ENCODE results near the gene DDX10. TPM values are rescaled to one million over a fixed set of nuclear protein-coding genes. Genes with fewer than 3 reads are reported as not detected.

Gene DDX10
- total RNA-seq, 1 donor from 2014 or later = 34.7 TPM

DNA sequence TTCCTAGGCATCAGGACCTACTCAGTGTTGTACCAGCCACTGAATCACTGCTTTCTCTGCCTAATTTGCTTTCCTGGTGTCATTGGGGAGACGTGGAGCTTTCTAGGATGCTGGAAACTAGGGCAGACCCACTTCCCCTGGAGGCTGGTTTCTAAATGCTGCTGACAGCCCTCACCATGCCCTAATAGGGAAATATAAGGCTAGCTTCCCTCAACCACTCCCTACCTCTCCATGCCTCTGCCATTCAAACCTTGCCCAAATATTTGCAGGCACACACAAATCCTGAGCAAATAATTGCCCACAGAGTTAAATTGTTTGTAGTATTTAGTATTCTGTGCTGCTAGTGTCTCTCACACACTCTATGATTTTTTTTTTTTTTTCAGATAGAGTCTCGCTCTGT lies 310.2 kb downstream of the DDX10 start:
- no peaks in the 10 kb centered on the region for H3K9me3 Mint-ChIP-seq
- TF ChIP-seq, protein P1, sequence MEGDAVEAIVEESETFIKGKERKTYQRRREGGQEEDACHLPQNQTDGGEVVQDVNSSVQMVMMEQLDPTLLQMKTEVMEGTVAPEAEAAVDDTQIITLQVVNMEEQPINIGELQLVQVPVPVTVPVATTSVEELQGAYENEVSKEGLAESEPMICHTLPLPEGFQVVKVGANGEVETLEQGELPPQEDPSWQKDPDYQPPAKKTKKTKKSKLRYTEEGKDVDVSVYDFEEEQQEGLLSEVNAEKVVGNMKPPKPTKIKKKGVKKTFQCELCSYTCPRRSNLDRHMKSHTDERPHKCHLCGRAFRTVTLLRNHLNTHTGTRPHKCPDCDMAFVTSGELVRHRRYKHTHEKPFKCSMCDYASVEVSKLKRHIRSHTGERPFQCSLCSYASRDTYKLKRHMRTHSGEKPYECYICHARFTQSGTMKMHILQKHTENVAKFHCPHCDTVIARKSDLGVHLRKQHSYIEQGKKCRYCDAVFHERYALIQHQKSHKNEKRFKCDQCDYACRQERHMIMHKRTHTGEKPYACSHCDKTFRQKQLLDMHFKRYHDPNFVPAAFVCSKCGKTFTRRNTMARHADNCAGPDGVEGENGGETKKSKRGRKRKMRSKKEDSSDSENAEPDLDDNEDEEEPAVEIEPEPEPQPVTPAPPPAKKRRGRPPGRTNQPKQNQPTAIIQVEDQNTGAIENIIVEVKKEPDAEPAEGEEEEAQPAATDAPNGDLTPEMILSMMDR (conservative IDR thresholded peaks at IDR 0.05) = no peak
- H3K4me1 Mint-ChIP-seq (ENCODE audit: unreplicated experiment) = no peaks in the 10 kb centered on the region
- H3K36me3 Mint-ChIP-seq = no peaks in the 10 kb centered on the region
- H3K4me3 Mint-ChIP-seq = no peak overlapping the region
- H3K27ac Mint-ChIP-seq = no peak overlapping the region
- DNase-seq (ENCODE audit: extremely low spot score, unreplicated experiment) = no peak
- peaks cover 12% of the 10 kb centered on the region for H3K27me3 Mint-ChIP-seq

DNA sequence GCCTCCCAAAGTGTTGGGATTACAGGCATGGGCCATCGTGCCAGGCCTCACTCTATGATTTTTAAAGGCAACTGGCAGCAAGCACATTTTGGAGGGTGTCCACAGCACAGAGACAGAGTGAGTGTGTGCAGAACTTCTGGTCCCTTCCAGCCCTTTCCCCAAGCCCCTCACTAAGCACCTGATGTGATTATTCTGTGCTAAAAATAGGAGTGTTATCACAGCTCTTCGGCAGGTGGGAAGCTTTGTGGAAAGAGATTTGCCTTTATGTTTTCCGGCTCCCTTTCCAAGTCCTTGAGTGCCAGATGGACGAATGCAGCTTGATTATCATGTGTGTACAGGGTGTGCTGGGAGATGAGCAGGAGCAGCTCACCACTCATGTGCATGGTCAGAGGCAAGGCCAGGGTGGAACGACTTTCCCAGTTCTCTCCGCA lies 310.8 kb downstream of the DDX10 start:
- no peak overlapping the region for H3K4me3 Mint-ChIP-seq
- H3K27ac Mint-ChIP-seq = no peak overlapping the region
- no peaks in the 10 kb centered on the region for H3K4me1 Mint-ChIP-seq (ENCODE audit: unreplicated experiment)
- H3K27me3 Mint-ChIP-seq = peaks cover 12% of the 10 kb centered on the region
- TF ChIP-seq, protein P1 (conservative IDR thresholded peaks at IDR 0.05) = no peak
- no peaks in the 10 kb centered on the region for H3K36me3 Mint-ChIP-seq
- DNase-seq (ENCODE audit: extremely low spot score, unreplicated experiment) = no peak
- no peaks in the 10 kb centered on the region for H3K9me3 Mint-ChIP-seq

DNA sequence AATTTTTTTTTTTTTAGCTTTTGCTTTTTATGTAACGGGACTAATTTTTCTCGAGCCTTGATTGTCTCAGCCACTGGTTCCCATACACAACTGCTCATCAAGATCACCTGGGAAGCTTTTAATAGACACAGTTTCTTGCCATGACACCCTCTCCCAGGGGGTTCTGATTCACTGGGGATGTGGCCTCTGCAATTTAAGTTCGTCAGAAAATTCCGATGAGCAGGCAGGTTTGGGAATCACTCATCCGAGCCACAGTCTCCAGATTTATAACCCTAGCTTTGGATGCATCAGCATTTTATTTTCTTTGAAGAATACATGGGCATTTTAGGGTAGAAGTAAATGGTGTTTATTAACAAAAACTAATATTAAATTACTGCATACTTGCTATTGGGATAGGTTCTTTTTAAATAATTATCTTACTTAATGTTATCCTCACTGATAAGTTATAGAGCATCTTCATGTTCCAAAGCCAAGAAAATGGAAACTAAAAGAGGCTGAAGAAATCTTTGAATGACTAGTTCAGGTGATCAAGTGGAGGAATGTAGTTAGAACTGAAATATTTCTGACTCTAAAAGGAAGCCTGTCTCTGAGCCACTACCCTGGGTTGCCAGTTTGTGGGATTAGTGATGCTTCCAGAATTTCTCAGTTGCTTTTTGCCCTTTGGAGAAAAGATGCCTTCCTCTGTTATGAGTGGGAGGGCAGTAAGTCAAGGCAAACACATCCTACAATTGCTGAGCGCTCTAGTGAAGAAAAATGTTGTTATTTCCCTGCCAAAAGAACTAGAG lies 319.0 kb downstream of the DDX10 start:
- Mint-ChIP-seq H3K27me3 (no peaks in the 10 kb centered on the region), H3K27ac (no peak overlapping the region), H3K4me1 (ENCODE audit: unreplicated experiment) (no peaks in the 10 kb centered on the region), H3K9me3 (no peaks in the 10 kb centered on the region), H3K4me3 (no peak overlapping the region), H3K36me3 (no peaks in the 10 kb centered on the region)
- TF ChIP-seq, protein P1 (conservative IDR thresholded peaks at IDR 0.05) = no peak
- DNase-seq (ENCODE audit: extremely low spot score, unreplicated experiment) = no peak

DNA sequence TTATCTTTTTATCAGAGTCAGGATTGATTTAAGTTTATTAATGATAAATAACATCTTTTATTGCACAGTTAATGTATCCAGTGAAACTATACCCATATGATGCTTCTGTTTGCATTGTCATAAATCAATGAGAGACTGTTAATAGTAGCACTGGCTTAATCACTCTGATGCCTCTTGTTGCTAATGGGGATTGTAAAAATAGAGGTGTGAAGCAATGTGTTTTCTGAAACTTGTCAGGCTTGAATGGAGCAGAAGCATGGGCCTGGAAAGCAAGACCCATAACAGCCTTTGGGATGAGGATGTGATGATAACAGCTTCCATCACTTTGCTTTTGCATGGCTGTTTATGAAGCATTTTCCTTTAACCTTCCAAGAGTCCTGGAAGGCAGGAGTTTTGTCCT lies 319.7 kb downstream of the DDX10 start:
- DNase-seq (ENCODE audit: extremely low spot score, unreplicated experiment) = no peak
- TF ChIP-seq, protein P1 (conservative IDR thresholded peaks at IDR 0.05) = no peak
- no peaks in the 10 kb centered on the region for H3K4me1 Mint-ChIP-seq (ENCODE audit: unreplicated experiment)
- no peak overlapping the region for H3K4me3 Mint-ChIP-seq
- H3K27me3 Mint-ChIP-seq = no peaks in the 10 kb centered on the region
- no peaks in the 10 kb centered on the region for H3K36me3 Mint-ChIP-seq
- no peak overlapping the region for H3K27ac Mint-ChIP-seq
- H3K9me3 Mint-ChIP-seq = peaks cover under 1% of the 10 kb centered on the region

DNA sequence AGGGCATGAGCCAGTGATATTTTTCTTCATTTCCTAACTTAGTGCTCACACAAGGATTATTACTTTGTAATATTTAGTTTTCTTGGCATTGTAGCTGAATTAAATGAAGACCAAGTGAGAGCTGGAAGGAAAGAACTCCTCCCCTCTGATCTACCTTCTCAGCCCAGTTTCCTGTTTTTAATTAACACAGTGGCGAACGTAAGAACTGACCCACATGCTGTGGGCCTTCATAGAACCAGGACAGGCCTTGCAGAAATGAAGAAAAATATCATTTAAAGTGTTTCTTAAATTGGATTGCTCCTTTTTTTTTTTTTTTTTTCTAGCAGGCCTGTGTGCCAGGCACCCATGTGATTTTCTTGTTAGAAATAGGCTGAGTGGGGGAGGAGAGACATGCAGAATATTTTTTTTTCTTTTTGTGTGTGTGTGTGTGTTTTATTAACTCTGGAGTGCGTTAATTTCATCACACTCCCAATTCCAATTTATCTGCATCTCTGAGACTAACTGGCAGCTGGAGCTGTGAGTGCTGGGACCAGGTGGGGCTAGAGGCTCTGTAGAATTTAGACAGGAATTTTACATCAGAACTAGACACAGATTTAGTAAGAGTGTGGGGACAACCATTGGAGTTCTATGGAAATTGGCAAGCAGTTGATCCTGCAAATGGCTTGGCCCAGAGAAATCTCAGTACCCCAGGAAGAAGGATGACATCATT lies 320.5 kb downstream of the DDX10 start:
- H3K4me1 Mint-ChIP-seq (ENCODE audit: unreplicated experiment) = no peaks in the 10 kb centered on the region
- peaks cover 7% of the 10 kb centered on the region for H3K9me3 Mint-ChIP-seq
- no peaks in the 10 kb centered on the region for H3K36me3 Mint-ChIP-seq
- no peak for DNase-seq (ENCODE audit: extremely low spot score, unreplicated experiment)
- no peak overlapping the region for H3K27ac Mint-ChIP-seq
- TF ChIP-seq, protein P1 (conservative IDR thresholded peaks at IDR 0.05) = no peak
- no peak overlapping the region for H3K4me3 Mint-ChIP-seq
- no peaks in the 10 kb centered on the region for H3K27me3 Mint-ChIP-seq

Data from type B pancreatic cell (in vitro differentiated cells).